Measurements from ENCODE around the gene HPCAL1.

HPCAL1 gene

DNA sequence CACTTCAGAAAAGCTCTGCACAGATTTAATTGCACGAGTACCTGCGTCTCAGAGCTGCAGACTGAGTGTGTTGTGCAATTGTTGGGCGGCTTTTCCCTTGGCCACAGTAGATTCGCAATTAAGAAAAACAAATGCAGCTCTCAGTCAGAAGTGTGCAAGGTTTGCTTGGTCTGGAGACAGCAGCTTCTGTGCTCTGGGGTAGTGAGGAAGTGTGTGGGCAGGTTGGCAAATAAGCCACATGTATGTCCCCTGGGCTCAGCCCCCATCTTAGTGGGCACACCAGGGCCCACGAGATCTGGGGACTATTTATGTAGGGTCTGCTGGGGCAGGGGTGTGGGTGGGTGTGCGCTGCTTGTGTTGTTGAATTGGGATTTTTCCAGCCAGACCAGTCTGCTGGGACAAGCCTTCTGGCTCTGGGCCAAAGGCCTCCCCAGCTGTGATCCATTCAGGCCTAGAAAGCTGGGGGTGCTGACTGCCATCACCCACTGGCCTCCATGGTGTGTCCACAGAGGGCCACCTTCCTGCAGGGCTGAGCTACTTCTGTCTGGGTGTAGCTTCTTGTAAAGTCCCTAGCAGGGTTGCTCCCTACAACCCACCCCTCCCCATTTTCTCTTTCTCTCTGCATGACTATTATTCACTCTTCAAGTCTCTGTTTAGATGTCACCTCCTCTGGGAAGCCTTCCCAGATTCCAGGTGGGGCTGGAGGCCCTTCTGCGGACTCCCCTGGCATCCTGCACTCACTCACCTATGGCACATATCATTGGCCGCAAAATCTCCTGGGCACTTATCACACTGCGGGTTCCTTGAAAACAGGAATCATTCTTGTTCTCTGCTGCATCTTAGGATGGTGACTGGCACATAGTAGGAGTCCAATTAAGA is 77.6 kb downstream of the HPCAL1 start:
- TF ChIP-seq, protein P1, sequence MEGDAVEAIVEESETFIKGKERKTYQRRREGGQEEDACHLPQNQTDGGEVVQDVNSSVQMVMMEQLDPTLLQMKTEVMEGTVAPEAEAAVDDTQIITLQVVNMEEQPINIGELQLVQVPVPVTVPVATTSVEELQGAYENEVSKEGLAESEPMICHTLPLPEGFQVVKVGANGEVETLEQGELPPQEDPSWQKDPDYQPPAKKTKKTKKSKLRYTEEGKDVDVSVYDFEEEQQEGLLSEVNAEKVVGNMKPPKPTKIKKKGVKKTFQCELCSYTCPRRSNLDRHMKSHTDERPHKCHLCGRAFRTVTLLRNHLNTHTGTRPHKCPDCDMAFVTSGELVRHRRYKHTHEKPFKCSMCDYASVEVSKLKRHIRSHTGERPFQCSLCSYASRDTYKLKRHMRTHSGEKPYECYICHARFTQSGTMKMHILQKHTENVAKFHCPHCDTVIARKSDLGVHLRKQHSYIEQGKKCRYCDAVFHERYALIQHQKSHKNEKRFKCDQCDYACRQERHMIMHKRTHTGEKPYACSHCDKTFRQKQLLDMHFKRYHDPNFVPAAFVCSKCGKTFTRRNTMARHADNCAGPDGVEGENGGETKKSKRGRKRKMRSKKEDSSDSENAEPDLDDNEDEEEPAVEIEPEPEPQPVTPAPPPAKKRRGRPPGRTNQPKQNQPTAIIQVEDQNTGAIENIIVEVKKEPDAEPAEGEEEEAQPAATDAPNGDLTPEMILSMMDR (IDR thresholded peaks at IDR 0.05) = no peak
- no peak overlapping the region for H3K27ac ChIP-seq
- DNase-seq (ENCODE audit: low spot score) = no peak
- H3K4me3 ChIP-seq = no peak overlapping the region

DNA sequence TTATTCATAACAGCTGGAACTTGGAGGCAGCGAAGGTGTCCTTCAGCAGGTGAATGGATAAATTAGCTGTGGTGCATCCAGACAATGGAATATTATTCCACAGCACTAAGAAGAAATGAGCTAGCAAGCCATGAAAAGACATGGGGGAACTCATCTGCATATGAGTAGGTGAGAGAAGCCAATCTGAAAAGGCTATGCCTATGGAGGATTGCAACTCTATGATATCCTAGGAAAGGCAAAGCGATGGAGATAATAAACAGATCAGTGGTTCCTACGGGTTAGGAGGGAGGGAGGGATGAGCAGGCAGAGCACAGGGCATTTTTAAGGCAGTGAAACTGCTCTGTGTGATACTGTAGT is 79.3 kb downstream of the HPCAL1 start:
- Histone ChIP-seq H3K4me3 (no peak overlapping the region), H3K27ac (no peak overlapping the region)
- DNase-seq (ENCODE audit: low spot score) = no peak
- TF ChIP-seq, protein P1 (IDR thresholded peaks at IDR 0.05) = no peak

DNA sequence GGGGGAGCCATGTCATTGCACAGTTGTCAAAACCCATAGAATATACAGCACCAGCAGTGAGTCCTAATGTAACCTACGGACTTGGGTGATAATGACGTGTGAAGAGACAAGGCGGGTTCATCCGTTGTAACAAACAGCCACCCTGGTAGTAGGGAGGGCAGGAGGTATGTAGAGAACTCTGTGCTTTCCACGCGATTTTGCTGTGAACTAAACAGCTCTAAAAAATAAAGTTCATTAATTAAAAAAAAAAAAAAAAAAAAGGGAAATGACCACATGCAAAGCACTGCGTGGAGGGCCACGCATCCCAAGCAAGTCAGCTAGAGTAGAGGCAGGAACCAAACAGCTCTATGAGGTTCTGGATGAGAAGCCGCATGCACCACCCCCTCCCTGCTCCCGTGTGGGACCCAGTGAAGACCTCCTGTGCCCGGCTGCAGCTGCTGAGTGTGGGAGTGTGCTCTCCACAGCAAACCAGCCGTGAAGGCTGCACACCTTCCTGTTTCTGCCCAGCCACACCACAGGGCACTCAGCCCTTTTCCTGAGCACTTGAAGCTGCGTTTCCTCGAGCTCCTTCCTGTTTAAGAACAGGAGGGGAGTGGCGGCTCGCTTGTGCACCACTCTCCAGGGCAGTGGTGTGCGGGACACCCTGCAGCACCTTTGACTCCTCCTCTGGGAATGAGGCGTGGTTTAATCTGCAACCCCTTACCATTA is 79.8 kb downstream of the HPCAL1 start:
- TF ChIP-seq, protein P1 (IDR thresholded peaks at IDR 0.05) = no peak
- no peak for DNase-seq (ENCODE audit: low spot score)
- Histone ChIP-seq H3K27ac (peak overlapping the region in 1 of 2 donors; percentile 16), H3K4me3 (peak overlapping the region; percentile 44)

DNA sequence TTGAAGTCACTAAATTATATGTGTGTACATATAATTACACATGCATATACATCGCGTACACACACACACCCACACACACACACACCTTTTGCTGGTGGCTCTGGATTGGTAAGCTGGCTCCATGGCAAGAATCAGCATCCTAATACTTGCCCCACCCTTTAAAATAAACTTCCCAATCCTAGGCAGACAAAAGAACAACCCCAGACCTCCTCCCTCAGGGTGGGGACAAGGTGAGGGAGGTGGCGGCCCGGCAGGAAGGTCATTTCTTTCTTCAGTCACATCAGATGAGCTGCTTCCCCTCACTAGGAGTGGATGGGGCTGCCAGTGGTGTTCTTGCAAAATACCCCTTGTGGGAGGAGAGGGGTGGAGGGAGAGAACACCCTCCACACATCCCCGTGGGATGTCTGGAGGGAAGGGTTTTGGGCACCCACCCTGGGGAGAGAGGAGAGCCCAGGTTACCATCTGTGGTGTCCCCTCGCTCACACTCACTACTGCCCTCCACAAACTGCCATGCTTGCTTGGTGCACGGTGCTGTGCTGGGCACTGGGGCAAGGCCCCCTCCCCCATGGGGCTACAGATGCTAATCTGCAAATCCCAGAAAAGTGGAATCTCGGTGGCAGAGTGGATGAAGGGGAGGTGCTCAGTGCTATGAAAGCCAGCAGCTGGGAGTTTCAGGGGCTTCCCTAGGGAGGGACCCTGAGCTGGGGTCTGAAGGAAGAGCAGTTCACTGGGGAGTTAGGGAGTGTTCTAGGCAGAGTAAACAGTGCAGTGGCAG is 81.4 kb downstream of the HPCAL1 start:
- Histone ChIP-seq H3K27ac (no peak overlapping the region), H3K4me3 (no peak overlapping the region)
- no peak for DNase-seq (ENCODE audit: low spot score)
- TF ChIP-seq, protein P1 (IDR thresholded peaks at IDR 0.05) = no peak

DNA sequence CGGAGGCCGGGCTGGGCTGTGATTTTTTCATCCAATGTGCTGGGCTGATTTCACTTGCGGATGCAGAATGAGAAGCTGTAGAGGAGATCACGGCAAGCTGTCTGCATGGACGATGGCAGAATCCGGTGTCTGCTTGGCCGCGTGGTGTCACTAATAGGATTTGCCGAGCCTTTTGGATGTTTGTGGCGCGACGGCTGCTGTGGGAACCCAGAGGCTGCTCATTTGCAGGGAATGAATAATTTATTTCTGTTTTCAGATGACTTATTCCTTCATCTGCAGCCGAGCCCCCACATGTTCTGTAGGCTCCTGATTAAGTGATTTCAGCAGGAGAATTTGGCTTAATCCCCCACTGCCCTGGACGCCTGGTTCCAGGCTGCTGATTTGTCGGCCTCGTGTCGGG is 82.8 kb downstream of the HPCAL1 start:
- TF ChIP-seq, protein P1 (IDR thresholded peaks at IDR 0.05) = no peak
- H3K27ac ChIP-seq = no peak overlapping the region

DNA sequence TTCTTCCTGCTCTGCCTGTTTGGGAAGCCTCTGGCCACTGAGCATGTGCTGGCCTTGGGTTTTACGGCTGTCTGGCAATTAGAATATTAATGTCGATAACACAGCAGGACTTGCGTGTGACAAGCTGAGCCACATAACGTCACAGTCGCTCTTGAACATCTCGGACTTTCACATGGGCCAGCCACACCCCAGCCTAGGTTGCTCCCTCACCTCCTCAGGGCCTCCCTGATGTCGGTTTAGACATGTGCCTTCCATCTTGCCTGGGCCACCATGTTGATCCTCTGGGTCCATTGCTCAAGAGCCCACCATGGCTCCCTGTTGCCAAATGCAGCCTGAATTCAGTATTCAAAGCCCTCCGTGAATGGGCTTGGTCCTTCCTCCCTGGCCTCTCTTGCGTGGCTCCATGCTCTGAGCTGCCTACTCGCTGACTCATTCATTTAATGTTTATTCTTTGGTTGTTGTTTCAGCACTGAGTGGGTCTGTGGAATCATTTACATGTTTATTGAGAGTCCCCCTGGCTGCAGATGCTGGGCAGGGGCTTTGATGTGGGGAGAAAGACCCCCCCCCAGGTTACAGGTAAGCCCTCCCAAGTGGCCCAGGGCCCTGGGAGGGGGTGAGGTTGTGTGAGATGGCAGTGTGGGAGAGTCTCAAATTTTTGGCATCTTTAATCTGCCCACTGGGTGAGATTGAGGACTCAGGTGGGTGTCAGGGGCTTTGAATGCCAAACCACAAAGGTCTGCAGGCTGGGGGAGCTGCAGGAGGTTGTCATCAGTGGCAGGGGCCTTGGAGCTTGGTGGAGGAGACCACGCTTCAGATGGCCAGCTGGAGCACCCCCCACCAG is 83.4 kb downstream of the HPCAL1 start:
- no peak for DNase-seq (ENCODE audit: low spot score)
- H3K27ac ChIP-seq = no peak overlapping the region

More for the DNA sequence above, 82.8 kb downstream of the HPCAL1 start:
- no peak overlapping the region for H3K4me3 ChIP-seq
- no peak for DNase-seq (ENCODE audit: low spot score)

More for the DNA sequence above, 83.4 kb downstream of the HPCAL1 start:
- TF ChIP-seq, protein P1 (IDR thresholded peaks at IDR 0.05) = no peak
- H3K4me3 ChIP-seq = no peak overlapping the region
